HCT116 (cell line): ENCODE measurements around the gene KANK3. TPM values are rescaled to one million over a fixed set of nuclear protein-coding genes. Genes with fewer than 3 reads are reported as not detected.
A peak's percentile ranks its signal among the peaks of the same experiment; 100 is the strongest.

ENCODE experiments used
- ATAC-seq: fragments of 200-7000 bp; cut with Tn5 transposase; 2 replicates; pipeline ENCODE4 v1.9.1; 2020; ENCODE audit warnings: mild to moderate bottlenecking, moderate library complexity
- BruUV-seq: library from RNA; stranded (reverse); fragments of 400-500 nt; replicated peaks from 2 replicates; lab custom pipeline; 2021; lab: Mats Ljungman, UMichigan
- CTCF ChIA-PET: fragments of 300-600 bp; sonication (Branson Sonifier 250); formaldehyde crosslinking; loops from one replicate; lab custom pipeline; 2021; ENCODE audit warnings: antibody characterized with exemption; lab: Charles Lee
- POLR2A ChIA-PET: fragments of 300-600, 350-600 bp; sonication (Branson Sonifier 250); formaldehyde crosslinking; loops from one replicate; lab custom pipeline; 2021; ENCODE audit warnings: antibody characterized with exemption; lab: Charles Lee
- RAD21 ChIA-PET, 2 experiments: fragments of 300-600 bp; sonication (Branson Sonifier 250); formaldehyde crosslinking; loops; one replicate each; lab custom pipeline; 2023; ENCODE audit warnings: low total read pairs in 2 of 2; ENCODE audit not compliant: uncharacterized antibody in 2 of 2, unreplicated experiment in 2 of 2, low non-redundant PET in 1 of 2; lab: Charles Lee
- DNase-seq: peaks from one replicate; pipeline ENCODE4 v3.0.0-alpha.2; 2010; ENCODE audit warnings: low read depth, low spot score
- H2AFZ ChIP-seq: fragments of 200-600 bp; shearing (Covaris generic), sonication (generic); 2 replicates; pipeline ENCODE4 v1.6.1; 2017; ENCODE audit warnings: low read depth, mixed run types, mixed read lengths, antibody characterized with exemption, low read length; ENCODE audit not compliant: poor library complexity, severe bottlenecking
- H3K27ac ChIP-seq: 2 replicates; pipeline ENCODE4 v1.5.1; 2012; ENCODE audit warnings: low read depth, low read length
- H3K27me3 ChIP-seq: fragments of 200-600 bp; sonication (generic); 2 replicates; pipeline ENCODE4 v1.6.1; 2016; ENCODE audit warnings: mixed run types, low read length, mixed read lengths; ENCODE audit not compliant: insufficient read depth
- H3K36me3 ChIP-seq, 2 experiments: fragments of 200-500 bp in 1 of 2; fragments of 200-600 bp in 1 of 2; sonication (Bioruptor generic) in 1 of 2; sonication (generic) in 1 of 2; 2 replicates each; pipeline versions ENCODE4 v1.5.1 to v1.6.1; 2014 to 2016; ENCODE audit warnings: low read length in 2 of 2, inconsistent platforms in 1 of 2, mixed read lengths in 1 of 2, mixed run types in 1 of 2; ENCODE audit not compliant: insufficient read depth in 2 of 2, control insufficient read depth in 1 of 2
- H3K4me1 ChIP-seq, 2 experiments: fragments of 200-600 bp in 1 of 2; sonication (generic) in 1 of 2; 2 replicates each; pipeline versions ENCODE4 v1.5.1 to v1.6.1; 2012 to 2017; ENCODE audit warnings: low read length in 2 of 2, inconsistent platforms in 1 of 2, mild to moderate bottlenecking in 1 of 2, mixed read lengths in 1 of 2, mixed run types in 1 of 2, moderate library complexity in 1 of 2; ENCODE audit not compliant: insufficient read depth in 2 of 2, control insufficient read depth in 1 of 2
- H3K4me2 ChIP-seq: fragments of 200-600 bp; sonication (generic); 2 replicates; pipeline ENCODE4 v1.6.1; 2017; ENCODE audit warnings: mixed run types, low read length, mixed read lengths
- H3K4me3 ChIP-seq, 2 experiments: fragments of 200-600 bp in 1 of 2; sonication (generic) in 1 of 2; replicated peaks in 1 of 2; 2 replicates each; pipeline ENCODE4 v1.5.1; 2011 to 2016; ENCODE audit warnings: low read length in 2 of 2, control low read depth in 1 of 2, low read depth in 1 of 2, mild to moderate bottlenecking in 1 of 2, mixed read lengths in 1 of 2, mixed run types in 1 of 2
- H3K79me2 ChIP-seq: fragments of 200-600 bp; sonication (generic); 2 replicates; pipeline ENCODE4 v1.6.1; 2017; ENCODE audit warnings: mild to moderate bottlenecking, mixed run types, low read length, moderate library complexity, mixed read lengths; ENCODE audit not compliant: insufficient read depth
- H3K9ac ChIP-seq: fragments of 200-600 bp; sonication (generic); 2 replicates; pipeline ENCODE4 v1.6.1; 2016; ENCODE audit warnings: low read length, mixed read lengths
- H3K9me2 ChIP-seq: fragments of 200-600 bp; sonication (generic), shearing (Covaris generic); 2 replicates; pipeline ENCODE4 v1.6.1; 2017; ENCODE audit warnings: mixed run types, mild to moderate bottlenecking, moderate library complexity; ENCODE audit not compliant: insufficient read depth
- H3K9me3 ChIP-seq, 2 experiments: fragments of 200-500 bp in 1 of 2; fragments of 200-600 bp in 1 of 2; sonication (Bioruptor generic) in 1 of 2; sonication (generic) in 1 of 2; 2 replicates each; pipeline ENCODE4 v1.6.1; 2014 to 2017; ENCODE audit warnings: low read length in 2 of 2, mixed read lengths in 2 of 2, inconsistent platforms in 1 of 2, low read depth in 1 of 2, mild to moderate bottlenecking in 1 of 2, mixed run types in 1 of 2, moderate library complexity in 1 of 2; ENCODE audit not compliant: control insufficient read depth in 1 of 2, insufficient read depth in 1 of 2
- H4K20me1 ChIP-seq: fragments of 200-600 bp; sonication (generic), shearing (Covaris generic); 2 replicates; pipeline ENCODE4 v1.6.1; 2017; ENCODE audit warnings: mixed run types, mild to moderate bottlenecking, moderate library complexity; ENCODE audit not compliant: insufficient read depth
- CBX3 ChIP-seq: IDR thresholded peaks from 2 replicates; pipeline ENCODE4 v1.6.1; 2012; ENCODE audit warnings: low read depth
- CEBPB ChIP-seq: IDR thresholded peaks from 2 replicates; pipeline ENCODE4 v1.6.1; 2012; ENCODE audit warnings: low read depth
- EZH2 ChIP-seq: fragments of 200-600 bp; sonication (generic); IDR thresholded peaks from 2 replicates; pipeline ENCODE4 v1.6.1; 2017; ENCODE audit warnings: antibody characterized with exemption, mixed run types
- JUND ChIP-seq: IDR thresholded peaks from 2 replicates; pipeline ENCODE4 v1.6.1; 2012
- RAD21 ChIP-seq: IDR thresholded peaks from 2 replicates; pipeline ENCODE4 v1.6.1; 2012; ENCODE audit warnings: low read depth, mild to moderate bottlenecking
- SP1 ChIP-seq: IDR thresholded peaks from 2 replicates; pipeline ENCODE4 v1.6.1; 2012; ENCODE audit warnings: low read depth
- SRF ChIP-seq: IDR thresholded peaks from 2 replicates; pipeline ENCODE4 v1.6.1; 2012; ENCODE audit warnings: low read depth
- TCF7L2 ChIP-seq: IDR thresholded peaks from 2 replicates; pipeline ENCODE4 v1.7.0; 2011; ENCODE audit warnings: borderline replicate concordance, inconsistent platforms; ENCODE audit not compliant: insufficient read depth, insufficient read length; ENCODE audit errors: extremely low read depth
- intact Hi-C: fragments of 100-400 bp; cut with micrococcal nuclease; formaldehyde crosslinking; loops from 2 replicates; pipeline ENCODE4 v1.10.0; 2022
- total RNA-seq: library from RNA; stranded (reverse); gene quantifications from one replicate; pipeline ENCODE4 v1.2.1, GENCODE V29; 2021; ENCODE audit not compliant: unreplicated experiment
- TF ChIP-seq, protein P1 (sequence below), 3 experiments: fragments of 200-600 bp in 1 of 3; sonication (generic) in 1 of 3; IDR thresholded peaks in 2 of 3; conservative IDR thresholded peaks in 1 of 3; 2 replicates each; pipeline ENCODE4 v1.5.1; 2012 to 2017; ENCODE audit warnings: low read depth in 2 of 3, low read length in 2 of 3, antibody characterized with exemption in 1 of 3, borderline replicate concordance in 1 of 3, control low read depth in 1 of 3, mild to moderate bottlenecking in 1 of 3, mixed read lengths in 1 of 3, mixed run types in 1 of 3, moderate library complexity in 1 of 3; ENCODE audit not compliant: insufficient read depth in 1 of 3

KANK3 gene
- total RNA-seq, 1 experiment from 2014 or later, result 21.7 TPM

DNA sequence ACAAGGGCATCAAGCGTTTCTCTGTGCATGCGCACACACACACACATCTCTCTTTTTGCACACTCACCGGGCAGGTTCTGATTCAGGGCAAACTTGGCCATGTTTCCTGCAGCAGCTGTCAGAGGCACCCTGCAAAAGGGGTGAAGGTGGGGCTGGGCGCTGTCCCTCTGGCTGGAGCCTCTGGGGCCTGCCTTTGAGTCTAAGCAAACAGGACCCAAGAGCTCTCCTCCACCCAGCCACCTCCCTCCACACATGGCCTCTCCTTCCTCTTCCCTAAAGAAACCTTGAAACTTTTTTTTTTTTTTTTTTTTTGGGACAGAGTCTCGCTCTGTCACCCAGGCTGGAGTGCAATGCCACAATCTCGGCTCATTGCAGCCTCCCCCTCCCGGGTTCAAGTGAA lies 5.3 kb downstream of the KANK3 start:
- intact Hi-C loops, result loop anchor here (10.0 kb wide), 1 partner anchor 183 kb away; no protein-coding TSS in a partner anchor
- H2AFZ ChIP-seq, result no peak overlapping the region
- peaks cover 18 to 33% of the 10 kb centered on the region in 2 experiments for H3K4me1 ChIP-seq
- H3K9me3 ChIP-seq, result no peaks in the 10 kb centered on the region
- TF ChIP-seq, protein P1, sequence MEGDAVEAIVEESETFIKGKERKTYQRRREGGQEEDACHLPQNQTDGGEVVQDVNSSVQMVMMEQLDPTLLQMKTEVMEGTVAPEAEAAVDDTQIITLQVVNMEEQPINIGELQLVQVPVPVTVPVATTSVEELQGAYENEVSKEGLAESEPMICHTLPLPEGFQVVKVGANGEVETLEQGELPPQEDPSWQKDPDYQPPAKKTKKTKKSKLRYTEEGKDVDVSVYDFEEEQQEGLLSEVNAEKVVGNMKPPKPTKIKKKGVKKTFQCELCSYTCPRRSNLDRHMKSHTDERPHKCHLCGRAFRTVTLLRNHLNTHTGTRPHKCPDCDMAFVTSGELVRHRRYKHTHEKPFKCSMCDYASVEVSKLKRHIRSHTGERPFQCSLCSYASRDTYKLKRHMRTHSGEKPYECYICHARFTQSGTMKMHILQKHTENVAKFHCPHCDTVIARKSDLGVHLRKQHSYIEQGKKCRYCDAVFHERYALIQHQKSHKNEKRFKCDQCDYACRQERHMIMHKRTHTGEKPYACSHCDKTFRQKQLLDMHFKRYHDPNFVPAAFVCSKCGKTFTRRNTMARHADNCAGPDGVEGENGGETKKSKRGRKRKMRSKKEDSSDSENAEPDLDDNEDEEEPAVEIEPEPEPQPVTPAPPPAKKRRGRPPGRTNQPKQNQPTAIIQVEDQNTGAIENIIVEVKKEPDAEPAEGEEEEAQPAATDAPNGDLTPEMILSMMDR (IDR thresholded peaks at IDR 0.05 in 2 of 3, conservative IDR thresholded peaks at IDR 0.05 in 1 of 3; ENCODE audit: borderline replicate concordance in 1 of 3, insufficient read depth in 1 of 3, low read depth in 2 of 3, low read length in 2 of 3), result no peak
- TF ChIP-seq TCF7L2 (no peak), EZH2 (no peak), JUND (no peak), RAD21 (no peak), CEBPB (no peak), SP1 (no peak), CBX3 (no peak), SRF (no peak)
- ATAC-seq (no peak), DNase-seq (no peak)
- no TSS peak for BruUV-seq
- no peak overlapping the region for H3K4me3 ChIP-seq
- RAD21 ChIA-PET, result no interaction called here
- H3K4me2 ChIP-seq, result peak overlapping the region; percentile 32
- no peak overlapping the region for H3K27ac ChIP-seq
- H3K27me3 ChIP-seq, result no peaks in the 10 kb centered on the region
- H3K36me3 ChIP-seq, result no peaks in the 10 kb centered on the region
- POLR2A ChIA-PET, result interaction anchor here (0.6 kb wide), 2 partner anchors 12 to 15 kb away, joined by 3 to 4 read pairs; no protein-coding TSS in a partner anchor
- H3K79me2 ChIP-seq, result peaks cover 15% of the 10 kb centered on the region
- no peak overlapping the region for H3K9ac ChIP-seq
- H3K9me2 ChIP-seq, result no peaks in the 10 kb centered on the region
- CTCF ChIA-PET, result interaction anchor here (1.6 kb wide), 1 partner anchor 16 kb away, joined by 3 read pairs; no protein-coding TSS in a partner anchor
- no peaks in the 10 kb centered on the region for H4K20me1 ChIP-seq
